ENCODE data around the gene HDAC2. TPM values are rescaled to one million over a fixed set of nuclear protein-coding genes. Genes with fewer than 3 reads are reported as not detected.

Gene HDAC2
- total and polyA plus RNA-seq, 2 of the 13 experiments (the other 11 are each of a cell fraction or from before 2014, with no cell fraction given) = 99.6 to 114 TPM

- DNase-seq (ENCODE audit: low spot score) (no peak), FAIRE-seq (no peak), ATAC-seq (no peak)
- WGBS (ENCODE audit: low lambda C conversion rate) = 36% methylated on average over 1 of the region's 1 CpG
- H3K9me3 ChIP-seq (ENCODE audit: low read length) = no peaks in the 10 kb centered on the region
- in situ Hi-C loops (cut with HindIII; ENCODE audit: extremely low pct_ligation_motif_present, low pct_unique_long_range_greater_than_20kb) (no loop called here), intact Hi-C loops (cut with micrococcal nuclease; ENCODE audit: unreplicated experiment) (no loop called here)
- H3K4me2 ChIP-seq (ENCODE audit: low read depth, low read length) = no peak overlapping the region
- H3K79me2 ChIP-seq (ENCODE audit: insufficient read depth, low read length) = no peaks in the 10 kb centered on the region
- no peaks in the 10 kb centered on the region for H4K20me1 ChIP-seq (ENCODE audit: insufficient read depth, low read length)
- POLR2A ChIA-PET = no interaction called here
- no peak overlapping the region for H3K9ac ChIP-seq (ENCODE audit: insufficient read depth, low read depth, low read length)
- no peaks in the 10 kb centered on the region for H3K4me1 ChIP-seq (ENCODE audit: insufficient read depth, low read length)
- no peaks in the 10 kb centered on the region for H3K27me3 ChIP-seq (ENCODE audit: control insufficient read depth in 1 of 2, insufficient read depth in 2 of 2, low read length in 2 of 2)
- no peak overlapping the region for H3K27ac ChIP-seq (ENCODE audit: extremely low read length, insufficient read depth, low read length)
- no peak overlapping the region for H2AFZ ChIP-seq (ENCODE audit: low read length)
- CTCF ChIA-PET (ENCODE audit: low intra/inter-chr PET ratio, low total read pairs) = no interaction called here
- no peak overlapping the region for H3K4me3 ChIP-seq (replicated peaks in 1 of 3; ENCODE audit: insufficient read depth in 1 of 3, low read depth in 2 of 3, low read length in 3 of 3)
- TF ChIP-seq MAFF (IDR thresholded peaks at IDR 0.05; ENCODE audit: low read depth, low read length) (0 out of 2 replicates have a peak, but pooled peaks have one; percentile 28), LCORL (IDR thresholded peaks at IDR 0.05) (no peak), LCORL (CRISPR knock-in tag; IDR thresholded peaks at IDR 0.05) (no peak), MAFK (conservative IDR thresholded peaks at IDR 0.05 in 1 of 2, IDR thresholded peaks at IDR 0.05 in 1 of 2; ENCODE audit: low read length in 2 of 2) (peak in 1 of 2 experiments; percentile 63; a peak in 3 of 4 replicates), MYC (CRISPR knock-in tag; IDR thresholded peaks at IDR 0.05; ENCODE audit: borderline replicate concordance) (no peak), BRF2 (CRISPR knock-in tag; IDR thresholded peaks at IDR 0.05) (no peak)
- H3K36me3 ChIP-seq (replicated peaks in 1 of 2; ENCODE audit: control insufficient read depth in 1 of 2, insufficient read depth in 2 of 2, low read length in 2 of 2) = no peaks in the 10 kb centered on the region
- no TSS peak for BruUV-seq (replicated peaks)
Measured at GRCh38 chr6:113886512-113886911, 84.4 kb downstream of the HDAC2 start.

DNA sequence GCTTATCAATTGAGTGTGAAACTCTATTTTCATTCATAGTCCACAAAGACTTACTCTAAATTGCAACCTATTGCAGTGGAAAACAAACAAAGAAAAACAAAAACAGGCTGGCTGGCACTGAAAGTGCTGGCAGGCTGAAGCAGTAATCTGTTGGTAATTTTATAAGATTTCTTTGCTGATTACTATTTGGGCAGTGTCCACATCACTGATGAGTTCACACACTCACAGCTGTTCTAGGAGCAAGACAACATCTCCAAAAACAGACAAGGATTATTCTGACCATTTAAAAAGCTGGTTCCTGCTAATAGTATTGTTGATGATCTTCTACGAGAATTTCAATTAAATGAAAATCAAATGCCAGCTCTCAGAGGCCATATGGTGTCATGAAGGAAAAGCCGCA, 86.9 kb downstream of the HDAC2 start:
- 36% methylated on average over 2 of the region's 2 CpGs for WGBS (ENCODE audit: low lambda C conversion rate)
- Histone ChIP-seq H4K20me1 (ENCODE audit: insufficient read depth, low read length) (no peaks in the 10 kb centered on the region), H2AFZ (ENCODE audit: low read length) (no peak overlapping the region), H3K9ac (ENCODE audit: insufficient read depth, low read depth, low read length) (no peak overlapping the region), H3K79me2 (ENCODE audit: insufficient read depth, low read length) (no peaks in the 10 kb centered on the region), H3K36me3 (replicated peaks in 1 of 2; ENCODE audit: control insufficient read depth in 1 of 2, insufficient read depth in 2 of 2, low read length in 2 of 2) (no peaks in the 10 kb centered on the region), H3K27me3 (ENCODE audit: control insufficient read depth in 1 of 2, insufficient read depth in 2 of 2, low read length in 2 of 2) (no peaks in the 10 kb centered on the region; a peak in 1 of 5 replicates), H3K4me1 (ENCODE audit: insufficient read depth, low read length) (no peaks in the 10 kb centered on the region), H3K9me3 (ENCODE audit: low read length) (no peaks in the 10 kb centered on the region), H3K4me2 (ENCODE audit: low read depth, low read length) (no peak overlapping the region), H3K27ac (ENCODE audit: extremely low read length, insufficient read depth, low read length) (no peak overlapping the region), H3K4me3 (replicated peaks in 1 of 3; ENCODE audit: insufficient read depth in 1 of 3, low read depth in 2 of 3, low read length in 3 of 3) (no peak overlapping the region)
- FAIRE-seq = no peak
- in situ Hi-C loops (cut with HindIII; ENCODE audit: extremely low pct_ligation_motif_present, low pct_unique_long_range_greater_than_20kb) (no loop called here), intact Hi-C loops (cut with micrococcal nuclease; ENCODE audit: unreplicated experiment) (no loop called here)
- ChIA-PET POLR2A (no interaction called here), CTCF (ENCODE audit: low intra/inter-chr PET ratio, low total read pairs) (no interaction called here)
- DNase-seq (ENCODE audit: low spot score) = no peak
- ATAC-seq = no peak
- BruUV-seq (replicated peaks) = no TSS peak
- TF ChIP-seq TCF7 (IDR thresholded peaks at IDR 0.05; ENCODE audit: low read depth) (no peak), HMG20B (CRISPR knock-in tag; conservative IDR thresholded peaks at IDR 0.05) (no peak), ZNF782 (CRISPR knock-in tag; IDR thresholded peaks at IDR 0.05; ENCODE audit: borderline replicate concordance) (no peak), ZFP62 (CRISPR knock-in tag; IDR thresholded peaks at IDR 0.05) (no peak), ZNF326 (CRISPR knock-in tag; IDR thresholded peaks at IDR 0.05; ENCODE audit: borderline replicate concordance) (no peak), BATF2 (CRISPR knock-in tag; IDR thresholded peaks at IDR 0.05) (no peak), TOE1 (CRISPR knock-in tag; IDR thresholded peaks at IDR 0.05) (no peak), CREBL2 (CRISPR knock-in tag; IDR thresholded peaks at IDR 0.05; ENCODE audit: borderline replicate concordance) (no peak), CENPBD1 (CRISPR knock-in tag; IDR thresholded peaks at IDR 0.05; ENCODE audit: borderline replicate concordance, low read depth) (no peak), ZSCAN9 (CRISPR knock-in tag; IDR thresholded peaks at IDR 0.05; ENCODE audit: borderline replicate concordance) (no peak), CREB1 (IDR thresholded peaks at IDR 0.05) (no peak), CREB1 (CRISPR knock-in tag; IDR thresholded peaks at IDR 0.05) (no peak)
